GM12878 (cell line): ENCODE results near the gene PKLR. TPM values are rescaled to one million over a fixed set of nuclear protein-coding genes. Genes with fewer than 3 reads are reported as not detected.

Experiments
- BACH1 ChIP-seq: fragments of 450-650 bp; IDR thresholded peaks from 2 replicates; pipeline ENCODE4 v1.6.1; 2017; ENCODE audit warnings: mild to moderate bottlenecking, borderline replicate concordance
- BHLHE40 ChIP-seq, 2 experiments: fragments of 450-650 bp in 1 of 2; IDR thresholded peaks; 2 replicates each; pipeline ENCODE4 v1.6.1; 2011 to 2017; ENCODE audit warnings: low read depth in 2 of 2, borderline replicate concordance in 1 of 2, improper control_type of control experiment in 1 of 2, low read length in 1 of 2, mild to moderate bottlenecking in 1 of 2
- ELK1 ChIP-seq: IDR thresholded peaks from 2 replicates; pipeline ENCODE4 v1.6.1; 2012; ENCODE audit warnings: low read depth, low read length, improper control_type of control experiment
- HDGF ChIP-seq: fragments of 450-650 bp; IDR thresholded peaks from 2 replicates; pipeline ENCODE4 v1.6.1; 2016; ENCODE audit warnings: antibody characterized with exemption
- IKZF1 ChIP-seq: fragments of 450-650 bp; conservative IDR thresholded peaks from 2 replicates; pipeline ENCODE4 v1.6.1; 2017; ENCODE audit warnings: antibody characterized with exemption, mild to moderate bottlenecking
- IKZF2 ChIP-seq, 2 experiments: fragments of 450-650 bp; IDR thresholded peaks; 2 replicates each; pipeline ENCODE4 v1.6.1; 2017; ENCODE audit warnings: mild to moderate bottlenecking in 2 of 2, moderate library complexity in 2 of 2
- KDM1A ChIP-seq: fragments of 200-600 bp; sonication (generic); IDR thresholded peaks from 2 replicates; pipeline ENCODE4 v1.6.1; 2016; ENCODE audit warnings: borderline replicate concordance
- KLF5 ChIP-seq: fragments of 450-650 bp; IDR thresholded peaks from 2 replicates; pipeline ENCODE4 v1.6.1; 2014; ENCODE audit warnings: mild to moderate bottlenecking; ENCODE audit not compliant: partially characterized antibody
- NR2F1 ChIP-seq: fragments of 450-650 bp; conservative IDR thresholded peaks from 2 replicates; pipeline ENCODE4 v1.6.1; 2017; ENCODE audit warnings: mild to moderate bottlenecking
- PAX8 ChIP-seq: fragments of 450-650 bp; IDR thresholded peaks from 2 replicates; pipeline ENCODE4 v1.6.1; 2017; ENCODE audit warnings: mild to moderate bottlenecking, moderate library complexity
- PML ChIP-seq: IDR thresholded peaks from 2 replicates; pipeline ENCODE4 v1.6.1; 2012; ENCODE audit warnings: low read length, inconsistent platforms
- RAD21 ChIP-seq: IDR thresholded peaks from 2 replicates; pipeline ENCODE4 v1.6.1; 2011; ENCODE audit warnings: mild to moderate bottlenecking, low read depth, low read length, moderate library complexity; ENCODE audit not compliant: insufficient read depth
- SIN3A ChIP-seq: IDR thresholded peaks from 2 replicates; pipeline ENCODE4 v1.6.1; 2012; ENCODE audit warnings: low read depth, low read length, improper control_type of control experiment
- WRNIP1 ChIP-seq: IDR thresholded peaks from 2 replicates; pipeline ENCODE4 v1.6.1; 2011; ENCODE audit warnings: low read depth, low read length, improper control_type of control experiment, borderline replicate concordance
- ZNF217 ChIP-seq: fragments of 450-650 bp; IDR thresholded peaks from 2 replicates; pipeline ENCODE4 v1.6.1; 2017; ENCODE audit warnings: antibody characterized with exemption, mild to moderate bottlenecking
- ZNF24 ChIP-seq: fragments of 450-650 bp; IDR thresholded peaks from 2 replicates; pipeline ENCODE4 v1.6.1; 2017; ENCODE audit warnings: antibody characterized with exemption, mild to moderate bottlenecking
- ZNF274 ChIP-seq: IDR thresholded peaks from one replicate; pipeline ENCODE4 v1.8.0; 2011; ENCODE audit not compliant: insufficient read length, insufficient read depth
- ZZZ3 ChIP-seq: IDR thresholded peaks from 2 replicates; pipeline ENCODE4 v1.6.1; 2011; ENCODE audit warnings: low read depth; ENCODE audit not compliant: control insufficient read depth, insufficient read length
- polyA plus RNA-seq, 11 experiments: library from polyadenylated mRNA; depleted of rRNA in 4 of 11; unstranded in 6 of 11; stranded (reverse) in 5 of 11; fragments of >200 nt; fragmentation: Nextera tagmentation in 4 of 11; fragmentation: Illumina TruSeq in 1 of 11; extraction: Ambion mirVana in 4 of 11; extraction: Trizol in 1 of 11; gene quantifications; 1 replicate in 1 of 11; 2 replicates in 10 of 11; pipeline versions ENCODE4 v1.2.1 to v1.2.3, GENCODE V29; 2011 to 2016; ENCODE audit warnings: inconsistent platforms in 2 of 11, missing spikeins in 2 of 11, low read depth in 1 of 11
- total RNA-seq, 4 experiments: library from RNA; depleted of rRNA in 3 of 4; stranded (reverse); fragments of >200 nt in 3 of 4; fragmentation: Illumina TruSeq in 1 of 4; extraction: Trizol in 1 of 4; gene quantifications; 2 replicates each; pipeline versions ENCODE4 v1.2.1 to v1.2.3, GENCODE V29; 2013 to 2021
- TF ChIP-seq, protein P1 (sequence below): fragments of 450-650 bp; IDR thresholded peaks from 2 replicates; pipeline ENCODE4 v1.6.1; 2017; ENCODE audit warnings: antibody characterized with exemption, mild to moderate bottlenecking, moderate library complexity
- TF ChIP-seq, protein P2 (sequence below): IDR thresholded peaks from 2 replicates; pipeline ENCODE4 v1.6.1; 2012; ENCODE audit warnings: improper control_type of control experiment, low read depth, low read length; ENCODE audit not compliant: insufficient replicate concordance
- TF ChIP-seq, protein P3 (sequence below): IDR thresholded peaks from 2 replicates; pipeline ENCODE4 v1.6.1; 2012; ENCODE audit warnings: low read depth, low read length, improper control_type of control experiment

Gene PKLR
- total and polyA plus RNA-seq, 10 of the 15 experiments (the other 5 are each of a cell fraction or from before 2014, with no cell fraction given), result 0.04 to 0.15 (median 0.08) TPM; not detected in 7

- TF ChIP-seq, protein P1, sequence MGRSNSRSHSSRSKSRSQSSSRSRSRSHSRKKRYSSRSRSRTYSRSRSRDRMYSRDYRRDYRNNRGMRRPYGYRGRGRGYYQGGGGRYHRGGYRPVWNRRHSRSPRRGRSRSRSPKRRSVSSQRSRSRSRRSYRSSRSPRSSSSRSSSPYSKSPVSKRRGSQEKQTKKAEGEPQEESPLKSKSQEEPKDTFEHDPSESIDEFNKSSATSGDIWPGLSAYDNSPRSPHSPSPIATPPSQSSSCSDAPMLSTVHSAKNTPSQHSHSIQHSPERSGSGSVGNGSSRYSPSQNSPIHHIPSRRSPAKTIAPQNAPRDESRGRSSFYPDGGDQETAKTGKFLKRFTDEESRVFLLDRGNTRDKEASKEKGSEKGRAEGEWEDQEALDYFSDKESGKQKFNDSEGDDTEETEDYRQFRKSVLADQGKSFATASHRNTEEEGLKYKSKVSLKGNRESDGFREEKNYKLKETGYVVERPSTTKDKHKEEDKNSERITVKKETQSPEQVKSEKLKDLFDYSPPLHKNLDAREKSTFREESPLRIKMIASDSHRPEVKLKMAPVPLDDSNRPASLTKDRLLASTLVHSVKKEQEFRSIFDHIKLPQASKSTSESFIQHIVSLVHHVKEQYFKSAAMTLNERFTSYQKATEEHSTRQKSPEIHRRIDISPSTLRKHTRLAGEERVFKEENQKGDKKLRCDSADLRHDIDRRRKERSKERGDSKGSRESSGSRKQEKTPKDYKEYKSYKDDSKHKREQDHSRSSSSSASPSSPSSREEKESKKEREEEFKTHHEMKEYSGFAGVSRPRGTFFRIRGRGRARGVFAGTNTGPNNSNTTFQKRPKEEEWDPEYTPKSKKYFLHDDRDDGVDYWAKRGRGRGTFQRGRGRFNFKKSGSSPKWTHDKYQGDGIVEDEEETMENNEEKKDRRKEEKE, result no peak
- TF ChIP-seq IKZF2 (IDR thresholded peaks at IDR 0.05) (peak; percentile 74 to 78), SIN3A (no peak; the same call in 1 of the 2 replicates), ZNF24 (0 out of 2 replicates have a peak, but pooled peaks have one; percentile 20), ZNF217 (0 out of 2 replicates have a peak, but pooled peaks have one; percentile 48), NR2F1 (peak; percentile 79), PML (no peak), IKZF1 (peak; percentile 89), ZNF274 (no peak), KDM1A (no peak), ZZZ3 (no peak), BHLHE40 (IDR thresholded peaks at IDR 0.05; ENCODE audit: borderline replicate concordance in 1 of 2, low read depth in 2 of 2, low read length in 1 of 2) (peak; percentile 39 to 44; a peak in 1 of 4 replicates), RAD21 (peak; percentile 87), WRNIP1 (no peak), HDGF (peak; percentile 89), PAX8 (no peak), BACH1 (0 out of 2 replicates have a peak, but pooled peaks have one; percentile 27), ELK1 (no peak), KLF5 (no peak)
- TF ChIP-seq, protein P2, sequence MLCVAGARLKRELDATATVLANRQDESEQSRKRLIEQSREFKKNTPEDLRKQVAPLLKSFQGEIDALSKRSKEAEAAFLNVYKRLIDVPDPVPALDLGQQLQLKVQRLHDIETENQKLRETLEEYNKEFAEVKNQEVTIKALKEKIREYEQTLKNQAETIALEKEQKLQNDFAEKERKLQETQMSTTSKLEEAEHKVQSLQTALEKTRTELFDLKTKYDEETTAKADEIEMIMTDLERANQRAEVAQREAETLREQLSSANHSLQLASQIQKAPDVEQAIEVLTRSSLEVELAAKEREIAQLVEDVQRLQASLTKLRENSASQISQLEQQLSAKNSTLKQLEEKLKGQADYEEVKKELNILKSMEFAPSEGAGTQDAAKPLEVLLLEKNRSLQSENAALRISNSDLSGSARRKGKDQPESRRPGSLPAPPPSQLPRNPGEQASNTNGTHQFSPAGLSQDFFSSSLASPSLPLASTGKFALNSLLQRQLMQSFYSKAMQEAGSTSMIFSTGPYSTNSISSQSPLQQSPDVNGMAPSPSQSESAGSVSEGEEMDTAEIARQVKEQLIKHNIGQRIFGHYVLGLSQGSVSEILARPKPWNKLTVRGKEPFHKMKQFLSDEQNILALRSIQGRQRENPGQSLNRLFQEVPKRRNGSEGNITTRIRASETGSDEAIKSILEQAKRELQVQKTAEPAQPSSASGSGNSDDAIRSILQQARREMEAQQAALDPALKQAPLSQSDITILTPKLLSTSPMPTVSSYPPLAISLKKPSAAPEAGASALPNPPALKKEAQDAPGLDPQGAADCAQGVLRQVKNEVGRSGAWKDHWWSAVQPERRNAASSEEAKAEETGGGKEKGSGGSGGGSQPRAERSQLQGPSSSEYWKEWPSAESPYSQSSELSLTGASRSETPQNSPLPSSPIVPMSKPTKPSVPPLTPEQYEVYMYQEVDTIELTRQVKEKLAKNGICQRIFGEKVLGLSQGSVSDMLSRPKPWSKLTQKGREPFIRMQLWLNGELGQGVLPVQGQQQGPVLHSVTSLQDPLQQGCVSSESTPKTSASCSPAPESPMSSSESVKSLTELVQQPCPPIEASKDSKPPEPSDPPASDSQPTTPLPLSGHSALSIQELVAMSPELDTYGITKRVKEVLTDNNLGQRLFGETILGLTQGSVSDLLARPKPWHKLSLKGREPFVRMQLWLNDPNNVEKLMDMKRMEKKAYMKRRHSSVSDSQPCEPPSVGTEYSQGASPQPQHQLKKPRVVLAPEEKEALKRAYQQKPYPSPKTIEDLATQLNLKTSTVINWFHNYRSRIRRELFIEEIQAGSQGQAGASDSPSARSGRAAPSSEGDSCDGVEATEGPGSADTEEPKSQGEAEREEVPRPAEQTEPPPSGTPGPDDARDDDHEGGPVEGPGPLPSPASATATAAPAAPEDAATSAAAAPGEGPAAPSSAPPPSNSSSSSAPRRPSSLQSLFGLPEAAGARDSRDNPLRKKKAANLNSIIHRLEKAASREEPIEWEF, result no peak
- TF ChIP-seq, protein P3, sequence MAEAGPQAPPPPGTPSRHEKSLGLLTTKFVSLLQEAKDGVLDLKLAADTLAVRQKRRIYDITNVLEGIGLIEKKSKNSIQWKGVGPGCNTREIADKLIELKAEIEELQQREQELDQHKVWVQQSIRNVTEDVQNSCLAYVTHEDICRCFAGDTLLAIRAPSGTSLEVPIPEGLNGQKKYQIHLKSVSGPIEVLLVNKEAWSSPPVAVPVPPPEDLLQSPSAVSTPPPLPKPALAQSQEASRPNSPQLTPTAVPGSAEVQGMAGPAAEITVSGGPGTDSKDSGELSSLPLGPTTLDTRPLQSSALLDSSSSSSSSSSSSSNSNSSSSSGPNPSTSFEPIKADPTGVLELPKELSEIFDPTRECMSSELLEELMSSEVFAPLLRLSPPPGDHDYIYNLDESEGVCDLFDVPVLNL, result no peak
Measured at GRCh38 chr1:155322953-155323728, 21.9 kb upstream of the PKLR start (continued).
